ENCODE data around the gene SUSD4.

DNA sequence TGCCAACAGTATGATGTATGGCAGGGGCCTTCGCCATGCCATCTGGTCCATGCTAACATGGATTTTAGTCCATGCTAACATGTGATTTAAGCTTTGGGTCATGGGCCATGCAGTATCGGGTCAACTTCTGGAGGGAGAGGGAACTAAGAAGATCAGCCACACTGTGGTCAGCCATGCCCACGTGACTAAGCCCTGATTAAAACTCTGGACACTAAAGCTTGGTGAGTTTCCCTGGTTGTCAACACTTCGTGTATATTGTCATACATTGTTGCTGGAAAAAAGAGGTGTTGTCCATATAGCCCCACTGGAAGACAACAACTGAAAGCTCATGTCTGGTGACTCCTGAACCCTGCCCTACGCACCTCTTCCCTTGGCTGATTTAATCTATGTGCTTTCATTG, 90.5 kb downstream of the SUSD4 start:
- TF ChIP-seq, protein P1, sequence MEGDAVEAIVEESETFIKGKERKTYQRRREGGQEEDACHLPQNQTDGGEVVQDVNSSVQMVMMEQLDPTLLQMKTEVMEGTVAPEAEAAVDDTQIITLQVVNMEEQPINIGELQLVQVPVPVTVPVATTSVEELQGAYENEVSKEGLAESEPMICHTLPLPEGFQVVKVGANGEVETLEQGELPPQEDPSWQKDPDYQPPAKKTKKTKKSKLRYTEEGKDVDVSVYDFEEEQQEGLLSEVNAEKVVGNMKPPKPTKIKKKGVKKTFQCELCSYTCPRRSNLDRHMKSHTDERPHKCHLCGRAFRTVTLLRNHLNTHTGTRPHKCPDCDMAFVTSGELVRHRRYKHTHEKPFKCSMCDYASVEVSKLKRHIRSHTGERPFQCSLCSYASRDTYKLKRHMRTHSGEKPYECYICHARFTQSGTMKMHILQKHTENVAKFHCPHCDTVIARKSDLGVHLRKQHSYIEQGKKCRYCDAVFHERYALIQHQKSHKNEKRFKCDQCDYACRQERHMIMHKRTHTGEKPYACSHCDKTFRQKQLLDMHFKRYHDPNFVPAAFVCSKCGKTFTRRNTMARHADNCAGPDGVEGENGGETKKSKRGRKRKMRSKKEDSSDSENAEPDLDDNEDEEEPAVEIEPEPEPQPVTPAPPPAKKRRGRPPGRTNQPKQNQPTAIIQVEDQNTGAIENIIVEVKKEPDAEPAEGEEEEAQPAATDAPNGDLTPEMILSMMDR (IDR thresholded peaks at IDR 0.05; ENCODE audit: control extremely low read depth in 1 of 3, insufficient read depth in 1 of 3, low read depth in 1 of 3, low read length in 3 of 3) = no peak
- TF ChIP-seq GABPA (IDR thresholded peaks at IDR 0.05; ENCODE audit: borderline replicate concordance, insufficient read depth, low read length) (no peak), TEAD4 (IDR thresholded peaks at IDR 0.05; ENCODE audit: low read depth, low read length) (no peak), JUN (IDR thresholded peaks at IDR 0.05; ENCODE audit: low read depth, low read length) (no peak), SAP30 (IDR thresholded peaks at IDR 0.05; ENCODE audit: insufficient read depth, insufficient replicate concordance, low read length) (no peak), TAF1 (IDR thresholded peaks at IDR 0.05; ENCODE audit: low read depth, low read length) (no peak), EP300 (IDR thresholded peaks at IDR 0.05; ENCODE audit: borderline replicate concordance in 1 of 2, low read depth in 2 of 2, low read length in 2 of 2) (no peak), POLR2AphosphoS5 (IDR thresholded peaks at IDR 0.05; ENCODE audit: low read depth, low read length) (no peak)

All from H1 (cell line).